ENCODE measurements around the gene C2CD2.
"Not testable (repeated sequence)": the region's sequence is repeated elsewhere in the genome, so short reads cannot be mapped to it uniquely, and the experiment has no call there.

C2CD2 gene

GRCh38 chr21:41960386-41960785 lies 6.6 kb upstream of the C2CD2 start:
- no peak for TF ChIP-seq CTCF (IDR thresholded peaks at IDR 0.05; ENCODE audit: control insufficient read depth, insufficient read depth, low read depth, low read length, missing control alignments)
- no peak overlapping the region for H3K4me3 ChIP-seq (ENCODE audit: control insufficient read depth, low read depth, low read length)
- DNase-seq (ENCODE audit: low read depth): no peak

GRCh38 chr21:41959697-41960096 lies 5.9 kb upstream of the C2CD2 start:
- H3K4me3 ChIP-seq (ENCODE audit: control insufficient read depth, low read depth, low read length); DNase-seq (ENCODE audit: low read depth): not testable (repeated sequence)

GRCh38 chr21:41958886-41959563 lies 5.2 kb upstream of the C2CD2 start:
- H3K4me3 ChIP-seq (ENCODE audit: control insufficient read depth, low read depth, low read length): no peak overlapping the region
- DNase-seq (ENCODE audit: low read depth): no peak
- TF ChIP-seq CTCF (IDR thresholded peaks at IDR 0.05; ENCODE audit: control insufficient read depth, insufficient read depth, low read depth, low read length, missing control alignments): no peak

GRCh38 chr21:41957991-41958766 lies 4.4 kb upstream of the C2CD2 start:
- no peak overlapping the region for H3K4me3 ChIP-seq (ENCODE audit: control insufficient read depth, low read depth, low read length)
- peak; percentile 37 for TF ChIP-seq CTCF (IDR thresholded peaks at IDR 0.05; ENCODE audit: control insufficient read depth, insufficient read depth, low read depth, low read length, missing control alignments)
- DNase-seq (ENCODE audit: low read depth): peak; percentile 48

- no peak overlapping the region for H3K4me3 ChIP-seq (ENCODE audit: control insufficient read depth, low read depth, low read length)
Measured at GRCh38 chr21:41956926-41957729, 3.3 kb upstream of the C2CD2 start.

GRCh38 chr21:41955516-41955915 lies 1.7 kb upstream of the C2CD2 start:
- no peak for DNase-seq (ENCODE audit: low read depth)
- no peak overlapping the region for H3K4me3 ChIP-seq (ENCODE audit: control insufficient read depth, low read depth, low read length)

More at GRCh38 chr21:41956926-41957729, 3.3 kb upstream of the C2CD2 start:
- TF ChIP-seq CTCF (IDR thresholded peaks at IDR 0.05; ENCODE audit: control insufficient read depth, insufficient read depth, low read depth, low read length, missing control alignments): peak; percentile 1
- peak; percentile 50 for DNase-seq (ENCODE audit: low read depth)

More at GRCh38 chr21:41955516-41955915, 1.7 kb upstream of the C2CD2 start:
- TF ChIP-seq CTCF (IDR thresholded peaks at IDR 0.05; ENCODE audit: control insufficient read depth, insufficient read depth, low read depth, low read length, missing control alignments): no peak

Data from AG09309 (cell line).